IMR-90 (cell line): ENCODE results near the gene PRKN. TPM values are rescaled to one million over a fixed set of nuclear protein-coding genes. Genes with fewer than 3 reads are reported as not detected.

Experiments
- ATAC-seq: fragments of 200-7000 bp; cut with Tn5 transposase; 2 replicates; pipeline ENCODE4 v1.9.1; 2020; ENCODE audit warnings: low read depth, mild to moderate bottlenecking, moderate library complexity
- BruUV-seq: library from RNA; stranded (reverse); fragments of 400-500 nt; replicated peaks from 2 replicates; lab custom pipeline; 2021; lab: Mats Ljungman, UMichigan
- CTCF ChIA-PET: fragments of 300-600 bp; formaldehyde crosslinking; extraction: SDS; loops from one replicate; lab custom pipeline; 2021; ENCODE audit warnings: antibody characterized with exemption; lab: Yijun Ruan, JAX
- POLR2A ChIA-PET: fragments of 300-600 bp; sonication (Branson Sonifier 250); formaldehyde crosslinking; loops from one replicate; lab custom pipeline; 2022; ENCODE audit warnings: antibody characterized with exemption; ENCODE audit not compliant: unreplicated experiment; lab: Charles Lee
- DNase-seq: peaks from one replicate; pipeline ENCODE4 v3.0.0; 2013
- H2AFZ ChIP-seq: replicated peaks from 2 replicates; pipeline ENCODE3; 2013; ENCODE audit warnings: low read length, mild to moderate bottlenecking; ENCODE audit not compliant: poor library complexity
- H2AK5ac ChIP-seq: 2 replicates; pipeline ENCODE4 v1.6.1; 2013; ENCODE audit warnings: low read depth, low read length, inconsistent platforms
- H2AK9ac ChIP-seq: replicated peaks from 2 replicates; pipeline ENCODE3; 2013; ENCODE audit warnings: mild to moderate bottlenecking, low read depth, low read length, moderate library complexity; ENCODE audit not compliant: poor library complexity
- H2BK120ac ChIP-seq: 2 replicates; pipeline ENCODE4 v1.6.1; 2013; ENCODE audit warnings: low read depth, low read length, inconsistent platforms
- H2BK15ac ChIP-seq: 3 replicates; pipeline ENCODE4 v1.6.1; 2013; ENCODE audit warnings: low read depth, low read length, inconsistent platforms
- H2BK20ac ChIP-seq: 2 replicates; pipeline ENCODE4 v1.6.1; 2013; ENCODE audit warnings: low read depth, mild to moderate bottlenecking, inconsistent platforms, low read length, moderate library complexity
- H2BK5ac ChIP-seq: 2 replicates; pipeline ENCODE4 v1.6.1; 2013; ENCODE audit warnings: mild to moderate bottlenecking, low read depth, low read length, inconsistent platforms; ENCODE audit not compliant: poor library complexity, severe bottlenecking
- H3K14ac ChIP-seq: replicated peaks from 2 replicates; pipeline ENCODE4 v1.6.1; 2013; ENCODE audit warnings: low read depth, low read length, inconsistent platforms
- H3K18ac ChIP-seq: 2 replicates; pipeline ENCODE4 v1.6.1; 2013; ENCODE audit warnings: low read depth, low read length, control low read depth
- H3K23ac ChIP-seq: 2 replicates; pipeline ENCODE4 v1.6.1; 2013; ENCODE audit warnings: low read depth, low read length, inconsistent platforms
- H3K27ac ChIP-seq: 2 replicates; pipeline ENCODE4 v1.5.1; 2013; ENCODE audit warnings: mild to moderate bottlenecking, control low read depth, low read length; ENCODE audit not compliant: insufficient read depth
- H3K27me3 ChIP-seq: 2 replicates; pipeline ENCODE4 v1.6.1; 2013; ENCODE audit warnings: low read length; ENCODE audit not compliant: control insufficient read depth, insufficient read depth
- H3K36me3 ChIP-seq: 2 replicates; pipeline ENCODE4 v1.6.1; 2013; ENCODE audit warnings: low read length, mixed read lengths; ENCODE audit not compliant: control insufficient read depth, insufficient read depth
- H3K4ac ChIP-seq: 2 replicates; pipeline ENCODE4 v1.6.1; 2013; ENCODE audit warnings: low read depth, low read length, inconsistent platforms
- H3K4me1 ChIP-seq: 2 replicates; pipeline ENCODE4 v1.6.1; 2013; ENCODE audit warnings: low read length, mixed read lengths; ENCODE audit not compliant: control insufficient read depth, insufficient read depth
- H3K4me2 ChIP-seq: 2 replicates; pipeline ENCODE4 v1.6.1; 2013; ENCODE audit warnings: low read depth, mild to moderate bottlenecking, control low read depth, low read length, moderate library complexity
- H3K4me3 ChIP-seq: 2 replicates; pipeline ENCODE4 v1.5.1; 2013; ENCODE audit warnings: low read depth, mild to moderate bottlenecking, control low read depth, low read length, moderate library complexity; ENCODE audit not compliant: insufficient read depth
- H3K56ac ChIP-seq: 2 replicates; pipeline ENCODE4 v1.6.1; 2013; ENCODE audit warnings: low read length, inconsistent platforms; ENCODE audit not compliant: insufficient read depth; ENCODE audit errors: extremely low read depth
- H3K79me1 ChIP-seq, 2 experiments: 2 replicates each; pipeline ENCODE4 v1.6.1; 2013; ENCODE audit warnings: low read length in 2 of 2, inconsistent platforms in 1 of 2, low read depth in 1 of 2
- H3K9ac ChIP-seq: 2 replicates; pipeline ENCODE4 v1.6.1; 2013; ENCODE audit warnings: low read depth, low read length, control low read depth
- H3K9me1 ChIP-seq: 2 replicates; pipeline ENCODE4 v1.6.1; 2013; ENCODE audit warnings: low read length, inconsistent platforms; ENCODE audit not compliant: insufficient read depth
- H3K9me3 ChIP-seq: 2 replicates; pipeline ENCODE4 v1.6.1; 2013; ENCODE audit warnings: low read length; ENCODE audit not compliant: control insufficient read depth, insufficient read depth
- H4K20me1 ChIP-seq: 2 replicates; pipeline ENCODE4 v1.6.1; 2013; ENCODE audit warnings: low read length, inconsistent platforms; ENCODE audit not compliant: insufficient read depth
- H4K5ac ChIP-seq: 2 replicates; pipeline ENCODE4 v1.6.1; 2013; ENCODE audit warnings: mild to moderate bottlenecking, low read depth, low read length, control low read depth
- H4K8ac ChIP-seq, 2 experiments: 2 replicates each; pipeline ENCODE4 v1.6.1; 2013; ENCODE audit warnings: low read depth in 2 of 2, low read length in 2 of 2, control low read depth in 1 of 2, inconsistent platforms in 1 of 2
- H4K91ac ChIP-seq: 2 replicates; pipeline ENCODE4 v1.6.1; 2013; ENCODE audit warnings: low read depth, low read length, inconsistent platforms; ENCODE audit not compliant: insufficient read depth
- BHLHE40 ChIP-seq: fragments of 150-350 bp; IDR thresholded peaks from 2 replicates; pipeline ENCODE4 v1.6.1; 2016; ENCODE audit warnings: mild to moderate bottlenecking, low read depth, low read length
- CHD1 ChIP-seq: IDR thresholded peaks from 2 replicates; pipeline ENCODE4 v1.6.1; 2012; ENCODE audit warnings: low read depth, low read length, improper control_type of control experiment
- CTCF ChIP-seq: conservative IDR thresholded peaks from 2 replicates; pipeline ENCODE4 v1.5.1; 2012; ENCODE audit warnings: mild to moderate bottlenecking, low read depth, low read length, improper control_type of control experiment
- ELK1 ChIP-seq: fragments of 150-350 bp; IDR thresholded peaks from 2 replicates; pipeline ENCODE4 v1.6.1; 2016; ENCODE audit warnings: low read depth, mild to moderate bottlenecking, low read length, moderate library complexity, borderline replicate concordance
- MAFK ChIP-seq: IDR thresholded peaks from 2 replicates; pipeline ENCODE4 v1.6.1; 2012; ENCODE audit warnings: low read depth, low read length, improper control_type of control experiment
- MAZ ChIP-seq: IDR thresholded peaks from 2 replicates; pipeline ENCODE4 v1.6.1; 2012; ENCODE audit warnings: low read depth, mild to moderate bottlenecking, low read length, improper control_type of control experiment, moderate library complexity, borderline replicate concordance
- MXI1 ChIP-seq: IDR thresholded peaks from 2 replicates; pipeline ENCODE4 v1.6.1; 2012; ENCODE audit warnings: low read depth, mild to moderate bottlenecking, low read length, moderate library complexity, borderline replicate concordance
- NFE2L2 ChIP-seq: fragments of 150-350 bp; IDR thresholded peaks from 2 replicates; pipeline ENCODE4 v1.6.1; 2016; ENCODE audit warnings: low read depth, mild to moderate bottlenecking, low read length
- RAD21 ChIP-seq: IDR thresholded peaks from 2 replicates; pipeline ENCODE4 v1.6.1; 2012; ENCODE audit warnings: low read length, improper control_type of control experiment
- RCOR1 ChIP-seq: IDR thresholded peaks from 2 replicates; pipeline ENCODE4 v1.6.1; 2012; ENCODE audit warnings: mild to moderate bottlenecking, low read length, improper control_type of control experiment; ENCODE audit not compliant: insufficient replicate concordance
- RFX5 ChIP-seq: IDR thresholded peaks from 2 replicates; pipeline ENCODE4 v1.8.0; 2012; ENCODE audit warnings: low read depth, mild to moderate bottlenecking, low read length, moderate library complexity
- USF2 ChIP-seq: fragments of 150-350 bp; IDR thresholded peaks from 2 replicates; pipeline ENCODE4 v1.6.1; 2017; ENCODE audit warnings: mild to moderate bottlenecking, antibody characterized with exemption, low read length, low read depth
- WGBS, 2 experiments: methylation state at CpG; one replicate each; pipeline versions ENCODE4 v1.1.5 to v1.1.7; 2013; ENCODE audit warnings: missing lambda C conversion rate in 2 of 2; ENCODE audit not compliant: insufficient read length in 1 of 2; ENCODE audit errors: extremely low coverage in 2 of 2; 5-methylcytosine and 5-hydroxymethylcytosine counted together
- dilution Hi-C: fragments of 300-500 bp; cut with HindIII; formaldehyde crosslinking; loops from one replicate; pipeline ENCODE4 v1.14.3; 2018; ENCODE audit warnings: low sequenced_read_pairs; ENCODE audit not compliant: unreplicated experiment
- in situ Hi-C: fragments of 300-500 bp; cut with MboI; formaldehyde crosslinking; loops from 3 replicates; pipeline ENCODE4 v1.14.3; 2019; ENCODE audit warnings: low sequenced_read_pairs, inconsistent platforms, mixed read lengths
- intact Hi-C: fragments of 100-400 bp; cut with micrococcal nuclease; formaldehyde crosslinking; loops from 2 replicates; pipeline ENCODE4 v1.10.0; 2022
- polyA plus RNA-seq, 3 experiments: library from polyadenylated mRNA; depleted of rRNA; stranded (reverse); fragments of >200 nt; gene quantifications; 2 replicates each; pipeline ENCODE4 v1.2.3, GENCODE V29; 2012; ENCODE audit warnings: low replicate concordance in 1 of 3
- total RNA-seq: library from RNA; depleted of rRNA; stranded (reverse); fragments of >200 nt; gene quantifications from 2 replicates; pipeline ENCODE4 v1.2.3, GENCODE V29; 2012

PRKN gene
- total and polyA plus RNA-seq, 2 of the 4 experiments (the other 2 are of a cell fraction), result 0.15 to 0.18 TPM

GRCh38 chr6:161710698-161711097, 1016.9 kb downstream of the PRKN start:
- ChIA-PET CTCF (no interaction called here), POLR2A (no interaction called here)
- H2BK120ac ChIP-seq, result no peak overlapping the region
- no peak overlapping the region for H2BK15ac ChIP-seq
- peaks cover 17% of the 10 kb centered on the region for H3K9me3 ChIP-seq
- BruUV-seq, result no TSS peak
- no peak overlapping the region for H3K4me2 ChIP-seq
- no peak overlapping the region for H2BK5ac ChIP-seq
- intact Hi-C loops (no loop called here), in situ Hi-C loops (no loop called here), dilution Hi-C loops (no loop called here)
- no peak overlapping the region for H3K14ac ChIP-seq
- H3K79me1 ChIP-seq, result no peaks in the 10 kb centered on the region
- no peak overlapping the region for H4K8ac ChIP-seq
- no peaks in the 10 kb centered on the region for H3K9me1 ChIP-seq
- no peak for DNase-seq
- H3K56ac ChIP-seq, result no peak overlapping the region
- H3K4me1 ChIP-seq, result no peaks in the 10 kb centered on the region
- ATAC-seq, result no peak
- WGBS, 2 experiments, result no CpG with 5 or more reads among the region's 2 CpGs
- no peaks in the 10 kb centered on the region for H3K27me3 ChIP-seq
- H3K9ac ChIP-seq, result no peak overlapping the region
- H4K20me1 ChIP-seq, result no peaks in the 10 kb centered on the region
- no peak overlapping the region for H2AK5ac ChIP-seq
- TF ChIP-seq RCOR1, result no peak
- no peak for TF ChIP-seq CHD1
- no peak for TF ChIP-seq USF2
- TF ChIP-seq MAZ, result no peak
- no peak for TF ChIP-seq BHLHE40
- TF ChIP-seq MAFK, result no peak
- no peak for TF ChIP-seq RAD21
- TF ChIP-seq ELK1, result no peak
- no peak for TF ChIP-seq NFE2L2
- no peak for TF ChIP-seq CTCF
- no peak for TF ChIP-seq MXI1
- TF ChIP-seq RFX5, result no peak
- no peak overlapping the region for H3K23ac ChIP-seq
- no peak overlapping the region for H2AK9ac ChIP-seq
- no peak overlapping the region for H3K27ac ChIP-seq
- no peak overlapping the region for H3K18ac ChIP-seq
- no peak overlapping the region for H2AFZ ChIP-seq
- H4K91ac ChIP-seq, result no peak overlapping the region
- no peak overlapping the region for H3K4ac ChIP-seq
- H4K5ac ChIP-seq, result no peak overlapping the region
- H3K36me3 ChIP-seq, result no peaks in the 10 kb centered on the region
- no peak overlapping the region for H2BK20ac ChIP-seq
- H3K4me3 ChIP-seq, result no peak overlapping the region
